Small intestine (tissue), 7 donors: ENCODE measurements around the gene ACTR10. TPM values are rescaled to one million over a fixed set of nuclear protein-coding genes. Genes with fewer than 3 reads are reported as not detected.
"Not testable (repeated sequence)": the region's sequence is repeated elsewhere in the genome, so short reads cannot be mapped to it uniquely, and the experiment has no call there.

ENCODE experiments used
- DNase-seq, 2 donors: peaks; one replicate each; pipeline versions ENCODE4 v3.0.0 to v3.0.0-alpha.2; 2013
- FAIRE-seq: peaks from 2 replicates; lab custom pipeline; 2012; peaks lifted over from hg19 to GRCh38; lab: Jason Lieb, UNC
- H3K27ac ChIP-seq, 3 donors: one replicate each; pipeline ENCODE4 v1.5.1; 2013; ENCODE audit warnings: low read length in 2 of 3, mild to moderate bottlenecking in 2 of 3, control low read depth in 1 of 3, inconsistent platforms in 1 of 3, low read depth in 1 of 3, moderate library complexity in 1 of 3
- H3K27me3 ChIP-seq, 3 donors: one replicate each; pipeline ENCODE4 v1.6.1; 2013; ENCODE audit warnings: low read length in 3 of 3, inconsistent platforms in 1 of 3; ENCODE audit not compliant: control insufficient read depth in 3 of 3, insufficient read depth in 3 of 3
- H3K36me3 ChIP-seq, 3 donors: one replicate each; pipeline ENCODE4 v1.6.1; 2013; ENCODE audit warnings: low read length in 3 of 3, inconsistent platforms in 1 of 3, low read depth in 1 of 3, mild to moderate bottlenecking in 1 of 3, moderate library complexity in 1 of 3; ENCODE audit not compliant: control insufficient read depth in 3 of 3, insufficient read depth in 2 of 3
- H3K4me1 ChIP-seq, 3 donors: one replicate each; pipeline ENCODE4 v1.6.1; 2013; ENCODE audit warnings: low read length in 2 of 3, inconsistent platforms in 1 of 3, low read depth in 1 of 3, mild to moderate bottlenecking in 1 of 3, moderate library complexity in 1 of 3; ENCODE audit not compliant: control insufficient read depth in 3 of 3, insufficient read depth in 2 of 3
- H3K4me3 ChIP-seq, 3 donors: one replicate each; pipeline ENCODE4 v1.5.1; 2013; ENCODE audit warnings: low read length in 3 of 3, control low read depth in 1 of 3, inconsistent platforms in 1 of 3, low read depth in 1 of 3, mild to moderate bottlenecking in 1 of 3, moderate library complexity in 1 of 3
- H3K9me3 ChIP-seq, 2 donors: one replicate each; pipeline ENCODE4 v1.6.1; 2013; ENCODE audit warnings: low read depth in 1 of 2, low read length in 1 of 2; ENCODE audit not compliant: control insufficient read depth in 2 of 2, insufficient read depth in 1 of 2
- WGBS, 3 donors: extraction: QIAGEN DNeasy Blood & Tissue Kit; methylation state at CpG; one replicate each; pipeline ENCODE4 v1.1.7; 2013; 5-methylcytosine and 5-hydroxymethylcytosine counted together
- polyA plus RNA-seq, 4 donors: library from polyadenylated mRNA; stranded (reverse) in 3 of 4; unstranded in 1 of 4; fragments of 200-250 nt in 3 of 4; fragments of 120-200 nt in 1 of 4; gene quantifications; one replicate each; pipeline versions ENCODE4 v1.2.1 to v1.2.3, GENCODE V29; 2013
- donor health status: healthy with polysubstance abuse.
- donor health status: control.
- donor health status: control.
- donor health status: Bipolar disorder and iron deficiency.
- donor health status: healthy.

The ACTR10 gene
- polyA plus RNA-seq, 4 donors: 48.5 to 74.0 (median 58.4) TPM

GRCh38 chr14:58239244-58240195 lies 39.6 kb downstream of the ACTR10 start:
- Histone ChIP-seq H3K4me1 (peaks cover 0 to 7% (median 0%) of the 10 kb centered on the region in 3 donors), H3K36me3 (no peaks in the 10 kb centered on the region), H3K9me3 (no peaks in the 10 kb centered on the region), H3K4me3 (peak overlapping the region; percentile 49 to 71 (median 58)), H3K27me3 (no peaks in the 10 kb centered on the region), H3K27ac (peak overlapping the region in 2 of 3 donors; percentile 53 to 85)
- WGBS, 3 donors: 0 to 2% (median 1%) methylated on average over 23 of the region's 23 CpGs
- DNase-seq: peak; percentile 77 to 81
- peak; percentile 74 for FAIRE-seq

- no peaks in the 10 kb centered on the region for H3K27me3 ChIP-seq
- peak overlapping the region in 2 of 3 donors; percentile 59 to 81 for H3K4me3 ChIP-seq
- DNase-seq (peak in 1 of 2 donors; percentile 58), FAIRE-seq (no peak)
- H3K36me3 ChIP-seq: peaks cover 0 to 8% (median 0%) of the 10 kb centered on the region in 3 donors
- H3K27ac ChIP-seq: peak overlapping the region; percentile 75 to 99 (median 92)
- peaks cover 2 to 11% (median 3%) of the 10 kb centered on the region in 3 donors for H3K4me1 ChIP-seq
- 0 to 1% (median 1%) methylated on average over 16 of the region's 16 CpGs for WGBS, 3 donors
- no peaks in the 10 kb centered on the region for H3K9me3 ChIP-seq
Measured at GRCh38 chr14:58243790-58244555, 44.0 kb downstream of the ACTR10 start.

GRCh38 chr14:58244556-58245387 lies 44.8 kb downstream of the ACTR10 start, which contains the start of gene PSMA3:
Gene PSMA3 (plus strand): TSS chr14:58244843. CDS start chr14:58244921, 78 bp downstream.
- Histone ChIP-seq H3K9me3 (no peaks in the 10 kb centered on the region), H3K27me3 (no peaks in the 10 kb centered on the region), H3K4me1 (peaks cover 2 to 11% (median 3%) of the 10 kb centered on the region in 3 donors), H3K27ac (peak within 1 kb of the TSS; percentile 86 to 99 (median 92)), H3K4me3 (peak within 1 kb of the TSS; percentile 72 to 81 (median 80)), H3K36me3 (peaks cover 0 to 14% (median 3%) of the 10 kb centered on the region in 3 donors)
- DNase-seq (peak; percentile 99), FAIRE-seq (peak; percentile 19)
- WGBS, 3 donors: 0 to 1% (median 0%) methylated on average over 50 of the region's 50 CpGs

- 0% methylated on average over 3 of the region's 3 CpGs for WGBS, 3 donors
- Histone ChIP-seq H3K9me3 (no peaks in the 10 kb centered on the region), H3K4me1 (peaks cover 2 to 11% (median 3%) of the 10 kb centered on the region in 3 donors), H3K36me3 (peaks cover 0 to 18% (median 3%) of the 10 kb centered on the region in 3 donors), H3K27ac (peak overlapping the region in 2 of 3 donors; percentile 92 to 99), H3K4me3 (peak overlapping the region; percentile 72 to 81 (median 80)), H3K27me3 (no peaks in the 10 kb centered on the region)
- DNase-seq (no peak), FAIRE-seq (no peak)
Measured at GRCh38 chr14:58245562-58245961, 45.6 kb downstream of the ACTR10 start.

GRCh38 chr14:58249611-58250010 lies 49.7 kb downstream of the ACTR10 start:
- peaks cover 9 to 35% (median 10%) of the 10 kb centered on the region in 3 donors for H3K36me3 ChIP-seq
- no peaks in the 10 kb centered on the region for H3K9me3 ChIP-seq
- H3K4me3 ChIP-seq: no peak overlapping the region
- H3K4me1 ChIP-seq: peaks cover 2 to 11% (median 3%) of the 10 kb centered on the region in 3 donors
- no peak overlapping the region for H3K27ac ChIP-seq
- H3K27me3 ChIP-seq: no peaks in the 10 kb centered on the region
- FAIRE-seq: no peak
- DNase-seq: no peak
- 93 to 94% (median 94%) methylated on average over 8 of the region's 8 CpGs for WGBS, 3 donors

GRCh38 chr14:58258156-58258555 lies 58.2 kb downstream of the ACTR10 start:
- Histone ChIP-seq H3K27me3 (no peaks in the 10 kb centered on the region), H3K4me3 (no peak overlapping the region), H3K9me3 (no peaks in the 10 kb centered on the region), H3K4me1 (no peaks in the 10 kb centered on the region), H3K27ac (no peak overlapping the region), H3K36me3 (peaks cover 7 to 61% (median 16%) of the 10 kb centered on the region in 3 donors)
- DNase-seq (no peak), FAIRE-seq (no peak)
- WGBS, 3 donors: 97 to 98% (median 98%) methylated on average over 4 of the region's 4 CpGs

GRCh38 chr14:58262005-58262404 lies 62.1 kb downstream of the ACTR10 start:
- H3K9me3 ChIP-seq, H3K4me1 ChIP-seq, H3K27ac ChIP-seq, FAIRE-seq, DNase-seq, H3K4me3 ChIP-seq, H3K27me3 ChIP-seq: not testable (repeated sequence)
- H3K36me3 ChIP-seq: peaks cover 20 to 49% (median 27%) of the 10 kb centered on the region in 3 donors
- WGBS, 3 donors: 95 to 96% (median 95%) methylated on average over 10 of the region's 10 CpGs
